Panc1 (cell line): ENCODE data around the gene GUCY2F. TPM values are rescaled to one million over a fixed set of nuclear protein-coding genes. Genes with fewer than 3 reads are reported as not detected.

ENCODE experiments used
- ATAC-seq: fragments of 200-7000 bp; cut with Tn5 transposase; 2 replicates; pipeline ENCODE4 v1.9.1; 2020; ENCODE audit warnings: mild to moderate bottlenecking, moderate library complexity
- BruUV-seq: library from RNA; stranded (reverse); fragments of 400-500 nt; replicated peaks from 2 replicates; lab custom pipeline; 2021; lab: Mats Ljungman, UMichigan
- CTCF ChIA-PET: fragments of 300-600 bp; sonication (Branson Sonifier 250); formaldehyde crosslinking; loops from one replicate; lab custom pipeline; 2022; ENCODE audit warnings: antibody characterized with exemption; lab: Charles Lee
- POLR2A ChIA-PET: fragments of 300-600 bp; sonication (Branson Sonifier 250); formaldehyde crosslinking; loops from one replicate; lab custom pipeline; 2022; ENCODE audit warnings: antibody characterized with exemption; lab: Charles Lee
- DNase-seq: peaks from one replicate; pipeline ENCODE4 v3.0.0-alpha.2; 2010; ENCODE audit warnings: low read depth, low spot score
- H3K27ac ChIP-seq: 2 replicates; pipeline ENCODE4 v1.5.1; 2011; ENCODE audit warnings: mild to moderate bottlenecking, low read length, inconsistent platforms
- H3K27me3 ChIP-seq: fragments of 200-500 bp; sonication (Bioruptor generic); 2 replicates; pipeline ENCODE4 v1.6.0; 2014; ENCODE audit warnings: low read length, inconsistent platforms; ENCODE audit not compliant: control insufficient read depth, insufficient read depth
- H3K36me3 ChIP-seq: fragments of 200-500 bp; sonication (Bioruptor generic); 2 replicates; pipeline ENCODE4 v1.5.1; 2014; ENCODE audit warnings: inconsistent platforms, mild to moderate bottlenecking, low read length, moderate library complexity; ENCODE audit not compliant: control insufficient read depth, insufficient read depth
- H3K4me1 ChIP-seq: 2 replicates; pipeline ENCODE4 v1.5.1; 2011; ENCODE audit warnings: inconsistent platforms, mild to moderate bottlenecking, low read length, moderate library complexity; ENCODE audit not compliant: control insufficient read depth, insufficient read depth
- H3K4me3 ChIP-seq, 2 experiments: 2 replicates each; pipeline ENCODE4 v1.5.1; 2011 to 2012; ENCODE audit warnings: low read depth in 2 of 2, low read length in 2 of 2, mild to moderate bottlenecking in 2 of 2, inconsistent platforms in 1 of 2, moderate library complexity in 1 of 2
- H3K9me3 ChIP-seq: fragments of 200-500 bp; sonication (Bioruptor generic); 2 replicates; pipeline ENCODE4 v1.5.1; 2014; ENCODE audit warnings: low read depth, mild to moderate bottlenecking, inconsistent platforms, low read length, moderate library complexity; ENCODE audit not compliant: control insufficient read depth, insufficient read depth
- CTCF ChIP-seq: fragments of 450-650 bp; IDR thresholded peaks from 2 replicates; pipeline ENCODE4 v1.5.1; 2017; ENCODE audit warnings: mild to moderate bottlenecking
- POLR2AphosphoS5 ChIP-seq: IDR thresholded peaks from 2 replicates; pipeline ENCODE4 v1.6.1; 2012; ENCODE audit warnings: mild to moderate bottlenecking, low read depth, low read length, moderate library complexity
- REST ChIP-seq, 2 experiments: IDR thresholded peaks; 2 replicates each; pipeline ENCODE4 v1.6.1; 2011 to 2012; ENCODE audit warnings: low read depth in 2 of 2, control low read depth in 1 of 2, low read length in 1 of 2, mild to moderate bottlenecking in 1 of 2, moderate library complexity in 1 of 2; ENCODE audit not compliant: insufficient read depth in 1 of 2
- SIN3A ChIP-seq: IDR thresholded peaks from 2 replicates; pipeline ENCODE4 v1.6.1; 2012; ENCODE audit warnings: low read depth, mild to moderate bottlenecking, low read length, moderate library complexity, borderline replicate concordance; ENCODE audit not compliant: insufficient read depth
- TCF7L2 ChIP-seq: IDR thresholded peaks from 2 replicates; pipeline ENCODE4 v1.6.1; 2011; ENCODE audit warnings: mild to moderate bottlenecking, low read depth, low read length, inconsistent platforms
- in situ Hi-C: cut with HindIII; loops from 2 replicates; pipeline ENCODE4 v1.10.0; 2016; ENCODE audit warnings: low sequenced_read_pairs, low pct_unique_long_range_greater_than_20kb
- intact Hi-C: fragments of 100-400 bp; cut with micrococcal nuclease; formaldehyde crosslinking; loops from one replicate; pipeline ENCODE4 v1.10.0; 2022; ENCODE audit not compliant: unreplicated experiment
- total RNA-seq: library from RNA; stranded (reverse); gene quantifications from one replicate; pipeline ENCODE4 v1.2.1, GENCODE V29; 2021; ENCODE audit not compliant: unreplicated experiment

GUCY2F gene
- total RNA-seq, 1 experiment from 2014 or later: not detected

GRCh38 chrX:109350051-109350450 is 131.8 kb downstream of the GUCY2F start:
- no peak for ATAC-seq
- BruUV-seq: no TSS peak
- H3K9me3 ChIP-seq: no peaks in the 10 kb centered on the region
- no peak overlapping the region for H3K4me3 ChIP-seq
- no peak overlapping the region for H3K27ac ChIP-seq
- intact Hi-C loops: no loop called here
- in situ Hi-C loops: no loop called here
- H3K36me3 ChIP-seq: no peaks in the 10 kb centered on the region
- no peak for TF ChIP-seq POLR2AphosphoS5
- no peak for TF ChIP-seq SIN3A
- no peak for TF ChIP-seq TCF7L2
- no peak for TF ChIP-seq REST (IDR thresholded peaks at IDR 0.05; ENCODE audit: insufficient read depth in 1 of 2, low read depth in 2 of 2, low read length in 1 of 2)
- ChIA-PET POLR2A (no interaction called here), CTCF (no interaction called here)
- no peak for DNase-seq
- H3K27me3 ChIP-seq: no peaks in the 10 kb centered on the region
- H3K4me1 ChIP-seq: no peaks in the 10 kb centered on the region

GRCh38 chrX:109347632-109348031 is 134.3 kb downstream of the GUCY2F start:
- TF ChIP-seq REST (IDR thresholded peaks at IDR 0.05; ENCODE audit: insufficient read depth in 1 of 2, low read depth in 2 of 2, low read length in 1 of 2) (no peak), TCF7L2 (no peak), CTCF (no peak), SIN3A (no peak), POLR2AphosphoS5 (no peak)
- ChIA-PET CTCF (no interaction called here), POLR2A (no interaction called here)
- ATAC-seq: no peak
- H3K27ac ChIP-seq: no peak overlapping the region
- intact Hi-C loops: no loop called here
- H3K27me3 ChIP-seq: no peaks in the 10 kb centered on the region
- H3K4me3 ChIP-seq: no peak overlapping the region
- no peaks in the 10 kb centered on the region for H3K4me1 ChIP-seq
- in situ Hi-C loops: no loop called here
- BruUV-seq: no TSS peak
- no peaks in the 10 kb centered on the region for H3K36me3 ChIP-seq
- no peak for DNase-seq
- H3K9me3 ChIP-seq: no peaks in the 10 kb centered on the region
